Measurements from ENCODE around the gene NPPB. TPM values are rescaled to one million over a fixed set of nuclear protein-coding genes. Genes with fewer than 3 reads are reported as not detected.
"Not testable (repeated sequence)": the region's sequence is repeated elsewhere in the genome, so short reads cannot be mapped to it uniquely, and the experiment has no call there.

NPPB gene
- total and polyA plus RNA-seq, 2 donors from 2014 or later = not detected

DNA sequence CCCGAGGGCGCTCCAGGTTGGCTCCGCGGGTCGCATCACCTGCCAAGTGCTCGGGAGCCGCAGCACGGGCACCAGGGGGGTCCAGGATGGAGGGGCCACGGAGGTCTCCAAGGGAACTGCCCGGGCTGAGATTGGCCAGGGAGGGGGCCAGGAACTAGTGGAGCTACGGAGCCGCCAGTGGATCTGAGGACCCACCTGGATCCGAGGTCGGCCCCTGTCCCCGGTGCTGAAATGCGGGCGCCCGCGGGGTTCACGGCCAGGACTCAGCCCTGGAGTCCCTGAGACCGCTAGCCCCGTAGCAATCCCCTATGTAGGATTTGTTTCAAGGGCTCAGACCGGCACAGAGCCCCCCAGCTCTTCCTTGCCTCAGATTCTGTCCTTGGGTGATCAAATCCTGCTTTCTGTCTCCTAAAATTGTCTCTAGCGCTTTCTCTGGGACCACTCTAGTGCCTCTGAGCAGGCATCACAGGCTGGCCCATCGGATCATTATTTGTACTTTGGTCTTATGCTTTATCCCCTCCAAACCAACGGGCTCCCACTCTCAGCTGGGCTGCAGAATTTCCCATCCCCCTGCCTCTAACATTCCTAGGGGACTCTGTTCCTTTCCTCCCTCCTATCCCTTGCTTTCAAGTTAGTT lies 40.2 kb upstream of the NPPB start:
- Histone ChIP-seq H3K4me3 (ENCODE audit: low read length in 3 of 3) (no peak overlapping the region), H3K27me3 (ENCODE audit: control insufficient read depth, insufficient read depth, low read length) (peaks cover 4% of the 10 kb centered on the region), H3K36me3 (ENCODE audit: control insufficient read depth in 2 of 3, insufficient read depth in 3 of 3, low read length in 3 of 3) (no peaks in the 10 kb centered on the region), H3K4me1 (ENCODE audit: control insufficient read depth in 2 of 3, insufficient read depth in 2 of 3, low read depth in 1 of 3, low read length in 3 of 3) (no peaks in the 10 kb centered on the region), H3K9me3 (ENCODE audit: control insufficient read depth in 2 of 3, insufficient read depth in 1 of 3, low read length in 3 of 3) (no peaks in the 10 kb centered on the region), H3K27ac (ENCODE audit: low read depth in 2 of 2, low read length in 2 of 2) (no peak overlapping the region), H3K9ac (ENCODE audit: low read length in 3 of 3) (no peak overlapping the region)
- intact Hi-C loops (cut with DNase I) = no loop called here
- TF ChIP-seq, protein P1, sequence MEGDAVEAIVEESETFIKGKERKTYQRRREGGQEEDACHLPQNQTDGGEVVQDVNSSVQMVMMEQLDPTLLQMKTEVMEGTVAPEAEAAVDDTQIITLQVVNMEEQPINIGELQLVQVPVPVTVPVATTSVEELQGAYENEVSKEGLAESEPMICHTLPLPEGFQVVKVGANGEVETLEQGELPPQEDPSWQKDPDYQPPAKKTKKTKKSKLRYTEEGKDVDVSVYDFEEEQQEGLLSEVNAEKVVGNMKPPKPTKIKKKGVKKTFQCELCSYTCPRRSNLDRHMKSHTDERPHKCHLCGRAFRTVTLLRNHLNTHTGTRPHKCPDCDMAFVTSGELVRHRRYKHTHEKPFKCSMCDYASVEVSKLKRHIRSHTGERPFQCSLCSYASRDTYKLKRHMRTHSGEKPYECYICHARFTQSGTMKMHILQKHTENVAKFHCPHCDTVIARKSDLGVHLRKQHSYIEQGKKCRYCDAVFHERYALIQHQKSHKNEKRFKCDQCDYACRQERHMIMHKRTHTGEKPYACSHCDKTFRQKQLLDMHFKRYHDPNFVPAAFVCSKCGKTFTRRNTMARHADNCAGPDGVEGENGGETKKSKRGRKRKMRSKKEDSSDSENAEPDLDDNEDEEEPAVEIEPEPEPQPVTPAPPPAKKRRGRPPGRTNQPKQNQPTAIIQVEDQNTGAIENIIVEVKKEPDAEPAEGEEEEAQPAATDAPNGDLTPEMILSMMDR (IDR thresholded peaks at IDR 0.05; ENCODE audit: borderline replicate concordance, extremely low read depth, insufficient read depth) = no peak
- DNase-seq = peak in 3 of 5 donors; percentile 43 to 63 (median 60)
- FAIRE-seq = no peak

DNA sequence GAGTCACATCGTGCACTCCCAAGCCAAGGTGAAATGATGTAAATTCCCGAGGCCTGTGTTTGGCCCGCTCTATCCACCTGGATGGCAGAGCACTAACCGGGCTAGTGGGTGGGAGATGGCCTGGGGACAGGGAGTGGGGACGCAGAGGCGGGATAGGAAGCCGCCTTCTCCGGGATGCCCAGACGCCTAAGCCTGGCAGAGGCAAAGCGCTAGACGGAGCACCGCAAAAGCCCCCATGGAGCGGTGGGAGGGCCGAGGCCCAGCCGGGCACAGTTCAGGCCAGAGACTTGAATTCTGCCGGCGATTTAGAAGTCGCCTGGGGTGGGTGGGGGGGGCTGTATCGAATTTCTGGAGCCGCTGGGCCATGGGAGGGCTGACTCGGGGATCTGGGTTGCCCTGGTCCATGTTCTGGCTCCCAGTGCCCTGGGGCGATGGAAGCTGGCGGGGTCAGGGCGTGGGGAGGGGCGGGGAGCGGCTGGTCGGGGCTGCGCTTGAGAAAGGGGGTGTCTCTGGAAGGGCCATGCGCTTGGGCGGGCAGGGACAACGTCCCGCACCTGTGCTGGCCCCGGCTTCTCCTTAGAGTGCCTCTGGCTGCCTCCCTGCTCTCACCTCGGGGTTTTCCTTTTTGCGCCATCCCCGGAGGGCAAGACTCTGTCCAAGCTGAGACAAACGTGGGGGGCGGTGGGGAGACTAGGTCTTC lies 39.5 kb upstream of the NPPB start:
- Histone ChIP-seq H3K9me3 (ENCODE audit: control insufficient read depth in 2 of 3, insufficient read depth in 1 of 3, low read length in 3 of 3) (no peaks in the 10 kb centered on the region), H3K4me1 (ENCODE audit: control insufficient read depth in 2 of 3, insufficient read depth in 2 of 3, low read depth in 1 of 3, low read length in 3 of 3) (no peaks in the 10 kb centered on the region), H3K4me3 (ENCODE audit: low read length in 3 of 3) (no peak overlapping the region), H3K36me3 (ENCODE audit: control insufficient read depth in 2 of 3, insufficient read depth in 3 of 3, low read length in 3 of 3) (no peaks in the 10 kb centered on the region), H3K9ac (ENCODE audit: low read length in 3 of 3) (no peak overlapping the region), H3K27me3 (ENCODE audit: control insufficient read depth, insufficient read depth, low read length) (peaks cover 4% of the 10 kb centered on the region), H3K27ac (ENCODE audit: low read depth in 2 of 2, low read length in 2 of 2) (no peak overlapping the region)
- TF ChIP-seq, protein P1 (IDR thresholded peaks at IDR 0.05; ENCODE audit: borderline replicate concordance, extremely low read depth, insufficient read depth) = no peak
- intact Hi-C loops (cut with DNase I) = no loop called here
- FAIRE-seq (no peak), DNase-seq (no peak)

DNA sequence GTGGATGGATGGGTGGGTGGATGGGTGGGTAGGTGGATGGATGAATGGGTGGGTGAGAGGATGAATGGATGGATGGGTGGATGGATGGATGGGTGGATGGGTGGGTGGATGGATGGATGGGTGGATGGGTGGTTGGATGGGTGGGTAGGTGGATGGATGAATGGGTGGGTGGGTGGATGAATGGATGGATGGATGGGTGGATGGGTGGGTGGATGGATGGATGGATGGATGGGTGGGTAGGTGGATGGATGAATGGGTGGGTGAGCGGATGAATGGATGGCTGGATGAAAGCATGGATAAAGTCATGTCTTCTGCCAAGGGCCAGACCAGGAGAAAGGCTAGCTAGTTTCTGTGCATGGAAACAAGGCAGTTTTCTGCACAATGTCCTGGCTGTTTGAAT lies 35.8 kb upstream of the NPPB start:
- H3K4me3 ChIP-seq (ENCODE audit: low read length in 3 of 3); DNase-seq; H3K4me1 ChIP-seq (ENCODE audit: control insufficient read depth in 2 of 3, insufficient read depth in 2 of 3, low read depth in 1 of 3, low read length in 3 of 3); FAIRE-seq; H3K36me3 ChIP-seq (ENCODE audit: control insufficient read depth in 2 of 3, insufficient read depth in 3 of 3, low read length in 3 of 3); H3K27ac ChIP-seq (ENCODE audit: low read depth in 2 of 2, low read length in 2 of 2); H3K27me3 ChIP-seq (ENCODE audit: control insufficient read depth, insufficient read depth, low read length); H3K9me3 ChIP-seq (ENCODE audit: control insufficient read depth in 2 of 3, insufficient read depth in 1 of 3, low read length in 3 of 3); H3K9ac ChIP-seq (ENCODE audit: low read length in 3 of 3): not testable (repeated sequence)
- intact Hi-C loops (cut with DNase I) = loop anchor here (5.0 kb wide), 1 partner anchor 57 kb away; no protein-coding TSS in a partner anchor

DNA sequence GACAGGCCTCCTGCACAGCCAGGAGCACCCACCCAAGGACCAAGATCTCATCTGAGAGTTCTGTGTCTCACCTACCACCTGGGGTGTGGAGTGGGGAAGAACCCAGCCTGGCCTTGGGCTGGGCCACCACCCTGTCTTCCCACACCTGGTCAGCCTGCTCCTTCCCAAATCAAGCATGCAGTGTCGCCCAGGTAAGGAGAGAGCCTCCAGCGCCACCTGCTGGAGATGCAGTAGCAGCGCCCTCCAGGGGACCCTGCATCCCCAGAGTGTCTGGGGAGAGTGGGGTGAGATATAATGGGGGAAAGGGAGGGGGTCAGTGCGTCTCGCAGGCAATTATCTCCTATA lies 35.1 kb upstream of the NPPB start:
- H3K9ac ChIP-seq (ENCODE audit: low read length in 3 of 3) = no peak overlapping the region
- no peak overlapping the region for H3K4me3 ChIP-seq (ENCODE audit: low read length in 3 of 3)
- no peaks in the 10 kb centered on the region for H3K36me3 ChIP-seq (ENCODE audit: control insufficient read depth in 2 of 3, insufficient read depth in 3 of 3, low read length in 3 of 3)
- FAIRE-seq = no peak
- H3K27me3 ChIP-seq (ENCODE audit: control insufficient read depth, insufficient read depth, low read length) = peaks cover 2% of the 10 kb centered on the region
- DNase-seq = peak in 4 of 5 donors; percentile 47 to 76 (median 70)
- intact Hi-C loops (cut with DNase I) = loop anchor here (5.0 kb wide), 1 partner anchor 57 kb away; no protein-coding TSS in a partner anchor
- no peak overlapping the region for H3K27ac ChIP-seq (ENCODE audit: low read depth in 2 of 2, low read length in 2 of 2)
- no peaks in the 10 kb centered on the region for H3K4me1 ChIP-seq (ENCODE audit: control insufficient read depth in 2 of 3, insufficient read depth in 2 of 3, low read depth in 1 of 3, low read length in 3 of 3)
- H3K9me3 ChIP-seq (ENCODE audit: control insufficient read depth in 2 of 3, insufficient read depth in 1 of 3, low read length in 3 of 3) = no peaks in the 10 kb centered on the region
- TF ChIP-seq, protein P1 (IDR thresholded peaks at IDR 0.05; ENCODE audit: borderline replicate concordance, extremely low read depth, insufficient read depth) = peak; percentile 90

All from kidney (tissue), 14 donors.